B cell (primary cell): ENCODE measurements around the gene THEMIS. TPM values are rescaled to one million over a fixed set of nuclear protein-coding genes. Genes with fewer than 3 reads are reported as not detected.

Experiments used
- ATAC-seq: fragments of 200-7000 bp; cut with Tn5 transposase; one replicate; pipeline ENCODE4 v1.10.0; 2021; ENCODE audit warnings: low read depth, mild to moderate bottlenecking, moderate number of reproducible peaks, moderate library complexity
- CTCF ChIA-PET: fragments of 350-600 bp; sonication (Branson Sonifier 250); formaldehyde crosslinking; loops from one replicate; lab custom pipeline; 2021; ENCODE audit warnings: antibody characterized with exemption, inconsistent platforms; lab: Charles Lee
- POLR2A ChIA-PET: fragments of 350-600 bp; sonication (Branson Sonifier 250); formaldehyde crosslinking; loops from one replicate; lab custom pipeline; 2021; ENCODE audit warnings: antibody characterized with exemption; lab: Charles Lee
- DNase-seq: peaks from one replicate; pipeline ENCODE4 v3.0.0; 2013
- H2AFZ ChIP-seq: 2 replicates; pipeline ENCODE4 v1.6.1; 2012; ENCODE audit warnings: mild to moderate bottlenecking, low read depth, low read length; ENCODE audit not compliant: insufficient read depth, poor library complexity, severe bottlenecking
- H3K27ac ChIP-seq, 2 donors: 1 replicate in 1 of 2; 2 replicates in 1 of 2; pipeline ENCODE4 v1.5.1; 2012 to 2013; ENCODE audit warnings: low read length in 2 of 2, mild to moderate bottlenecking in 2 of 2, moderate library complexity in 1 of 2
- H3K27me3 ChIP-seq, 4 experiments: fragments of 200-600 bp in 1 of 4; sonication (generic) in 1 of 4; replicated peaks in 1 of 4; 1 replicate in 2 of 4; 2 replicates in 2 of 4; pipeline versions ENCODE4 v1.6.1 to v1.7.0; 2013 to 2016; ENCODE audit warnings: low read length in 3 of 4, mild to moderate bottlenecking in 2 of 4, mixed read lengths in 1 of 4, moderate library complexity in 1 of 4; ENCODE audit not compliant: insufficient read depth in 4 of 4, control insufficient read depth in 3 of 4; ENCODE audit errors: control extremely low read depth in 1 of 4
- H3K36me3 ChIP-seq, 2 experiments: replicated peaks in 1 of 2; 1 replicate in 1 of 2; 2 replicates in 1 of 2; pipeline versions ENCODE4 v1.6.1 to v1.7.1; 2013; ENCODE audit warnings: low read length in 1 of 2; ENCODE audit not compliant: insufficient read depth in 2 of 2, control insufficient read depth in 1 of 2; ENCODE audit errors: control extremely low read depth in 1 of 2, extremely low read depth in 1 of 2
- H3K4me1 ChIP-seq, 2 donors: fragments of 200-600 bp in 1 of 2; sonication (generic) in 1 of 2; 1 replicate in 1 of 2; 2 replicates in 1 of 2; pipeline versions ENCODE4 v1.5.1 to v1.6.1; 2013 to 2017; ENCODE audit warnings: low read length in 2 of 2; ENCODE audit not compliant: control insufficient read depth in 2 of 2, insufficient read depth in 2 of 2
- H3K4me2 ChIP-seq: replicated peaks from 2 replicates; pipeline ENCODE3; 2012; ENCODE audit warnings: mild to moderate bottlenecking, low read depth, low read length; ENCODE audit not compliant: poor library complexity, severe bottlenecking
- H3K4me3 ChIP-seq, 5 experiments: fragments of 200-600 bp in 1 of 5; sonication (generic) in 1 of 5; 1 replicate in 3 of 5; 2 replicates in 2 of 5; pipeline versions ENCODE4 v1.5.1 to v1.7.0; 2011 to 2016; ENCODE audit warnings: low read length in 4 of 5, mild to moderate bottlenecking in 4 of 5, low read depth in 2 of 5, control low read depth in 1 of 5, moderate library complexity in 1 of 5; ENCODE audit not compliant: insufficient read depth in 1 of 5; ENCODE audit errors: control extremely low read depth in 1 of 5, extremely low read depth in 1 of 5
- H3K79me2 ChIP-seq: fragments of 200-600 bp; sonication (generic); one replicate; pipeline ENCODE4 v1.6.0; 2016; ENCODE audit warnings: low read length; ENCODE audit not compliant: control insufficient read depth, insufficient read depth
- H3K9ac ChIP-seq: fragments of 200-600 bp; sonication (generic); 2 replicates; pipeline ENCODE4 v1.6.1; 2017; ENCODE audit warnings: mild to moderate bottlenecking, low read length, moderate library complexity
- H3K9me3 ChIP-seq, 3 donors: one replicate each; pipeline versions ENCODE4 v1.6.1 to v1.7.1; 2013; ENCODE audit warnings: low read length in 2 of 3; ENCODE audit not compliant: control insufficient read depth in 2 of 3, insufficient read depth in 1 of 3; ENCODE audit errors: control extremely low read depth in 1 of 3
- H4K20me1 ChIP-seq: 2 replicates; pipeline ENCODE4 v1.6.0; 2012; ENCODE audit warnings: mild to moderate bottlenecking, low read length; ENCODE audit not compliant: insufficient read depth, control insufficient read depth, poor library complexity, severe bottlenecking
- H3K27ac Mint-ChIP-seq: one replicate; pipeline ENCODE4 v1.8.0; 2021; ENCODE audit warnings: mixed read lengths
- H3K27me3 Mint-ChIP-seq: one replicate; pipeline ENCODE4 v1.8.0; 2021; ENCODE audit warnings: mixed read lengths
- H3K4me1 Mint-ChIP-seq: one replicate; pipeline ENCODE4 v1.8.0; 2021; ENCODE audit warnings: mixed read lengths
- H3K4me3 Mint-ChIP-seq: one replicate; pipeline ENCODE4 v1.8.0; 2021; ENCODE audit warnings: mixed read lengths
- H3K9me3 Mint-ChIP-seq: one replicate; pipeline ENCODE4 v1.8.0; 2022; ENCODE audit warnings: mixed read lengths; ENCODE audit not compliant: insufficient read depth
- CTCF ChIP-seq: fragments of 200-600 bp; IDR thresholded peaks from one replicate; pipeline ENCODE4 v1.8.0; 2022; ENCODE audit warnings: antibody characterized with exemption, mild to moderate bottlenecking
- EZH2 ChIP-seq: IDR thresholded peaks from 2 replicates; pipeline ENCODE4 v1.6.1; 2012; ENCODE audit warnings: borderline replicate concordance, low read depth, mild to moderate bottlenecking, moderate library complexity, low read length; ENCODE audit not compliant: insufficient read depth, poor library complexity, severe bottlenecking
- WGBS: methylation state at CpG from one replicate; pipeline ENCODE4 v1.1.5; 2013; ENCODE audit warnings: missing lambda C conversion rate; ENCODE audit not compliant: insufficient coverage; 5-methylcytosine and 5-hydroxymethylcytosine counted together
- intact Hi-C: fragments of 100-400 bp; cut with micrococcal nuclease; formaldehyde crosslinking; loops from one replicate; pipeline ENCODE4 v1.10.0; 2022
- polyA plus RNA-seq: library from polyadenylated mRNA; depleted of rRNA; stranded (reverse); fragments of >200 nt; gene quantifications from 2 replicates; pipeline ENCODE4 v1.2.3, GENCODE V29; 2012
- total RNA-seq, 2 donors: library from RNA; stranded (reverse); fragments of 120-200 nt in 1 of 2; gene quantifications; 1 replicate in 1 of 2; 2 replicates in 1 of 2; pipeline versions ENCODE4 v1.2.3 to v1.2.4, GENCODE V29; 2013 to 2022

Gene THEMIS
- total and polyA plus RNA-seq, 2 donors (not counting 1 experiment from before 2014, with no cell fraction given), result 0.10 to 0.30 TPM

DNA sequence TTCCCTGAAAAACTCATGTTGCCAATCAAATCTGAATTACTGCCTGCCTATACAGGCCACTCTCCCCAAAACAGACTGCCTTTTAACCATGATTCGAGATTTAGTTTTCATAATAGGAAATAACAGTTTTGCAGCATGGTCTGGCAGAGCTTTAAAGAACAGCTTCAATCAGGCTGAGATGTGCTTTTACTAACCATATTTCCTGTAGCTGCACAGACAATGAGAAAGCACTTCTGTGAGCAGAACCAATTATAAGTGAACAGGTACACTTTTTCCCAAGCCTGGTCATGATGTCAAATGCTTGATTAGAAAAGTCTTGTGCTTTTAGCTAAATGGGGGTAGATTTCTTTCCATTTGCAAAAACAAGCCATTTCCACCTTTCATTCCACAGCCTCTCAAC is 108.2 kb downstream of the THEMIS start:
- H3K27ac Mint-ChIP-seq, result no peak overlapping the region
- ChIA-PET POLR2A (no interaction called here), CTCF (no interaction called here)
- no peaks in the 10 kb centered on the region for H3K79me2 ChIP-seq
- H3K9ac ChIP-seq, result no peak overlapping the region
- WGBS, result no CpG with 5 or more reads among the region's 1 CpG
- no peaks in the 10 kb centered on the region for H3K4me1 ChIP-seq
- H3K36me3 ChIP-seq, result no peaks in the 10 kb centered on the region
- no peaks in the 10 kb centered on the region for H3K4me1 Mint-ChIP-seq
- DNase-seq, result no peak
- no peak overlapping the region for H3K4me3 ChIP-seq
- H3K4me2 ChIP-seq, result no peak overlapping the region
- no peaks in the 10 kb centered on the region for H3K9me3 Mint-ChIP-seq
- no peaks in the 10 kb centered on the region for H3K27me3 Mint-ChIP-seq
- peaks cover 0 to 6% (median 0%) of the 10 kb centered on the region in 3 donors for H3K9me3 ChIP-seq
- no peak overlapping the region for H2AFZ ChIP-seq
- no peak for TF ChIP-seq EZH2
- TF ChIP-seq CTCF, result no peak
- H3K27ac ChIP-seq, result no peak overlapping the region
- no peak overlapping the region for H3K4me3 Mint-ChIP-seq
- intact Hi-C loops, result no loop called here
- no peak for ATAC-seq
- no peaks in the 10 kb centered on the region for H3K27me3 ChIP-seq
- no peaks in the 10 kb centered on the region for H4K20me1 ChIP-seq

DNA sequence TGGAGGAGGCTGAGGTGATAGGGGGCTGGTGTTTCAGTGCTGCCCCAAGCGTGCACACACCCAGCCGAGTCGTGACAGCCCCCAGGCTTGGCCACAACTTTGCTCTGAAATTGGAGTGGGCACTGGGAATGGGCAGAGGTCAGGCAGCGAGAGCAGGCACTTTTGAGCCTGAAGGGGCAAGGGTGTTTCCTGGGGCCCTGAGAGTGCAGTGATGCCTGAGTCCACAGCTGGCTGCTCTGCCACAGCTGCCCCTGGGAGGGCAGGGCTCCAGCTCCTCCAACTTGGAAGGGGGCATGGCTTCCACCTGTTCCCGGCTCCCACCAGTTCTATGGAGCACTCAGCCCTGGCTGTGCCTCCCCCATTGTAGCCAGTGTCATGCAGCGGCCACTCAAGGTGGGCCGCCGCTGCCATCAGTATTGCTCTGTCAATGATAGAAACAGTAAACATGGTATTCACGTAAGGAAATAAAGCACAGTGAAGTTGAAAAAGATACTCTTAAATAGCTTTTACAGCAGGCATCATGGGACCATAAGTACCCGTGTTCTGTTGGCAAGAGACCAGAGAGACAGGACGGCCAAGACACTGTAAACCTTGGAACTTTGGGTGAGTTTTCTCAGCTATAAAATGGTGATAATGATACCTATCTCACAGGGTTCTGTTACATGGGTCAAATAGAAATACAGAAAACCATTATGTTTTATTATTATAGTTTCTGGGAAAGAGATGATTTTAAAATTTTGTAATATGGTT is 108.9 kb downstream of the THEMIS start:
- Histone ChIP-seq H3K27ac (no peak overlapping the region), H2AFZ (no peak overlapping the region), H3K9ac (no peak overlapping the region), H3K36me3 (no peaks in the 10 kb centered on the region), H3K9me3 (peaks cover 0 to 6% (median 0%) of the 10 kb centered on the region in 3 donors), H3K4me2 (no peak overlapping the region), H3K27me3 (no peaks in the 10 kb centered on the region), H4K20me1 (no peaks in the 10 kb centered on the region), H3K79me2 (no peaks in the 10 kb centered on the region), H3K4me1 (no peaks in the 10 kb centered on the region), H3K4me3 (no peak overlapping the region)
- no peak overlapping the region for H3K27ac Mint-ChIP-seq
- H3K27me3 Mint-ChIP-seq, result no peaks in the 10 kb centered on the region
- DNase-seq (no peak), ATAC-seq (no peak)
- intact Hi-C loops, result no loop called here
- TF ChIP-seq EZH2, result no peak
- TF ChIP-seq CTCF, result no peak
- POLR2A ChIA-PET, result no interaction called here
- WGBS, result 96% methylated on average over 8 of the region's 11 CpGs
- no peak overlapping the region for H3K4me3 Mint-ChIP-seq
- CTCF ChIA-PET, result no interaction called here
- no peaks in the 10 kb centered on the region for H3K4me1 Mint-ChIP-seq
- no peaks in the 10 kb centered on the region for H3K9me3 Mint-ChIP-seq
